ENCODE data around the gene LMF1.

LMF1 gene

GRCh38 chr16:970766-971581, at the start of gene LMF1:
LMF1 (minus strand) TSS chr16:970984; CDS start chr16:970980, 4 bp downstream.
- peak; percentile 79 for DNase-seq (ENCODE audit: low spot score)

- no peak for DNase-seq (ENCODE audit: low spot score)
These were observed 49.3 kb upstream of the LMF1 start for GRCh38 chr16:1020091-1020399.

- DNase-seq (ENCODE audit: low spot score) = peak; percentile 53
These were observed 48.7 kb upstream of the LMF1 start for GRCh38 chr16:1019231-1020090.

GRCh38 chr16:1018447-1019198, 47.8 kb upstream of the LMF1 start:
- DNase-seq (ENCODE audit: low spot score) = no peak

GRCh38 chr16:1014771-1015495, 44.1 kb upstream of the LMF1 start:
- no peak for DNase-seq (ENCODE audit: low spot score)

GRCh38 chr16:1014221-1014620, 43.4 kb upstream of the LMF1 start:
- DNase-seq (ENCODE audit: low spot score) = no peak

- DNase-seq (ENCODE audit: low spot score) = no peak
These were observed 42.8 kb upstream of the LMF1 start for GRCh38 chr16:1013593-1013900.

GRCh38 chr16:1012722-1013592, 42.2 kb upstream of the LMF1 start:
- no peak for DNase-seq (ENCODE audit: low spot score)

- no peak for DNase-seq (ENCODE audit: low spot score)
These were observed 41.4 kb upstream of the LMF1 start for GRCh38 chr16:1012135-1012534.

- no peak for DNase-seq (ENCODE audit: low spot score)
These were observed 40.7 kb upstream of the LMF1 start for GRCh38 chr16:1011316-1012082.

GRCh38 chr16:1010815-1011214, 40.0 kb upstream of the LMF1 start:
- no peak for DNase-seq (ENCODE audit: low spot score)

- DNase-seq (ENCODE audit: low spot score) = no peak
These were observed 39.5 kb upstream of the LMF1 start for GRCh38 chr16:1010251-1010650.

- no peak for DNase-seq (ENCODE audit: low spot score)
These were observed 38.8 kb upstream of the LMF1 start for GRCh38 chr16:1009358-1010150.

GRCh38 chr16:1008085-1008484, 37.3 kb upstream of the LMF1 start:
- DNase-seq (ENCODE audit: low spot score) = no peak

GRCh38 chr16:1007284-1007850, 36.6 kb upstream of the LMF1 start:
- DNase-seq (ENCODE audit: low spot score) = no peak

GRCh38 chr16:1006781-1007180, 36.0 kb upstream of the LMF1 start:
- DNase-seq (ENCODE audit: low spot score) = no peak

- DNase-seq (ENCODE audit: low spot score) = no peak
These were observed 34.5 kb upstream of the LMF1 start for GRCh38 chr16:1005286-1005685.

GRCh38 chr16:1003391-1004347, 32.9 kb upstream of the LMF1 start:
- no peak for DNase-seq (ENCODE audit: low spot score)

Measured in cerebellar cortex (tissue), 1 donor.